Thoracic aorta (tissue), 2 donors: ENCODE results near the gene TEX19. TPM values are rescaled to one million over a fixed set of nuclear protein-coding genes. Genes with fewer than 3 reads are reported as not detected.

ENCODE experiments used
- ATAC-seq: fragments of 150-250 bp; one replicate; pipeline ENCODE4 v1.8.0; 2017; ENCODE audit warnings: low read depth; ENCODE audit not compliant: insufficient number of reproducible peaks, low FRiP score
- DNase-seq: peaks from one replicate; pipeline ENCODE4 v3.0.0-alpha.2; 2020; ENCODE audit warnings: low spot score
- H3K27ac ChIP-seq, 2 donors: fragments of 200-600 bp; sonication (generic); 1 replicate in 1 of 2; 2 replicates in 1 of 2; pipeline ENCODE4 v1.5.1; 2016; ENCODE audit warnings: mild to moderate bottlenecking in 2 of 2, moderate library complexity in 2 of 2
- H3K27me3 ChIP-seq: fragments of 200-600 bp; sonication (generic); replicated peaks from 2 replicates; pipeline ENCODE4 v1.6.0; 2016; ENCODE audit warnings: mild to moderate bottlenecking; ENCODE audit not compliant: insufficient read depth
- H3K36me3 ChIP-seq: fragments of 200-600 bp; sonication (generic); one replicate; pipeline ENCODE4 v1.5.1; 2016
- H3K4me1 ChIP-seq, 2 donors: fragments of 200-600 bp; sonication (generic); 1 replicate in 1 of 2; 2 replicates in 1 of 2; pipeline versions ENCODE4 v1.5.1 to v1.6.0; 2016; ENCODE audit warnings: low read depth in 2 of 2, mild to moderate bottlenecking in 1 of 2; ENCODE audit not compliant: control insufficient read depth in 1 of 2
- H3K4me3 ChIP-seq: fragments of 200-600 bp; sonication (generic); 2 replicates; pipeline ENCODE4 v1.5.1; 2016; ENCODE audit warnings: mild to moderate bottlenecking
- H3K9me3 ChIP-seq: fragments of 200-600 bp; sonication (generic); 2 replicates; pipeline ENCODE4 v1.5.1; 2016
- CTCF ChIP-seq: fragments of 200-600 bp; sonication (generic); IDR thresholded peaks from one replicate; pipeline ENCODE4 v1.5.1; 2019; ENCODE audit warnings: antibody characterized with exemption
- total RNA-seq, 2 donors: library from RNA; depleted of rRNA; stranded (reverse); fragments of >200 nt; gene quantifications; one replicate each; pipeline versions ENCODE4 v1.1.0 to v1.2.3, GENCODE V29; 2016

TEX19 gene
- total RNA-seq, 2 donors from 2014 or later, result not detected

DNA sequence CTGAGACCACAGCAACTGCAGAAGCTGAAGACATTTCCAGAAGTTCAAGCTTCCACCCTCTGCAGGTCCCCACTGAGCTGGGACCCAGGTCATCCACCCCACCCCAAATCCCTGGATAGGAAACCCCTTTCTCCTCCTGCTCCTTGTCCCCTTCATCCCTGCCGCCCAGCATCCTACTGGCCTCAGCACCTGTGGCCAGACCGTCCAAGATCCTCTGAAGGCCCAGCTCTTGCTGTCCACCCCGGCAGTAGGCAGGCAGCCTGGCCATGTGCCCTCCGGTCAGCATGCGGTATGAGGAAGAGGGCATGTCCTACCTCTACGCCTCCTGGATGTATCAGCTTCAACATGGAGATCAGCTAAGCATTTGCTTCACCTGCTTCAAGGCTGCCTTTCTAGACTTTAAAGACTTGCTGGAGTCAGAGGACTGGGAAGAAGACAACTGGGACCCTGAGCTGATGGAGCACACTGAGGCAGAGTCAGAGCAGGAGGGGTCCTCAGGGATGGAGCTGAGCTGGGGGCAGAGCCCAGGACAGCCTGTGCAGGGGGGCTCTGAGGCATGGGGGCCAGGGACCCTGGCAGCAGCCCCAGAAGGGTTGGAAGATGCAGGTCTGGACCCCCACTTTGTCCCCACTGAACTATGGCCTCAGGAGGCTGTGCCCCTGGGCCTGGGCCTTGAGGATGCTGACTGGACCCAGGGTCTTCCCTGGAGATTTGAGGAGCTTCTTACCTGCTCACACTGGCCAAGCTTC lies 3.0 kb downstream of the TEX19 start:
- no peak overlapping the region for H3K4me3 ChIP-seq
- no peaks in the 10 kb centered on the region for H3K9me3 ChIP-seq
- TF ChIP-seq CTCF, result no peak
- H3K36me3 ChIP-seq, result no peaks in the 10 kb centered on the region
- DNase-seq (no peak), ATAC-seq (no peak)
- H3K27me3 ChIP-seq, result no peaks in the 10 kb centered on the region
- no peaks in the 10 kb centered on the region for H3K4me1 ChIP-seq
- H3K27ac ChIP-seq, result no peak overlapping the region

DNA sequence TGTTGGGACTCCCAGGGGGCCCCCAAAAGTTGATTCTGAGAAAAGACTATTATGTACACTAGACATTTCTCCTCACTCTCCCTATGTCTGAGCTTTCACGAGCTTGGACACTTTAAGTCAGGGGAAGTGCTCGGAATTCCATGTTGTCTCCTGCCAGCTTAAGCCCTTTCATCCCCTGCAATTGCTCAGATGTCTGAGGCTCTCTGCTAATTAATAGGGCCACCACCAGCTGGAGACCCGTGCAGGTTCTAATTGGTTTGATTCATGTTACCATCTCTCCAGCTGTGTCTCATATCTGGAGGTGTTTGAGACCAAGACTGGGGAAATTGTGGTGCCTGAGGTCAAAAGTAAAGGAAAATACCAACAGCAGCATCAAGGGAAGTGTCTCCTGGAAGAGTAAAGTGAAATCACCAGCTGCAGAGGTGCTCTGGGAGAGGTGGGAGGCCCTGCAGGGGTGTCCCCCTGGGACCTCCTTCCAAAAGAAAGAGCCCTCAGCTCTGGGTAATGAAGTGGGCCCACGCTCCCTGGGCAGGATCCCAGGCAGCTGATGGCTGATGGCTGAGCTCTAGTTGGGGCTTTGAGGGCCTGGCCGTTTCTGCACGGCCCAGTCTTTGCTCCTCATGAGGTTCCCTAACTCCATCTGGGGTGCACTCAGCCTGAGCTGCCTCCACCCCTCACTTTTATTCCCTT lies 6.7 kb downstream of the TEX19 start:
- no peaks in the 10 kb centered on the region for H3K36me3 ChIP-seq
- DNase-seq, result no peak
- no peak overlapping the region for H3K4me3 ChIP-seq
- H3K4me1 ChIP-seq, result peaks cover 5% of the 10 kb centered on the region in 2 donors
- peaks cover 2% of the 10 kb centered on the region for H3K27me3 ChIP-seq
- ATAC-seq, result no peak
- TF ChIP-seq CTCF, result no peak
- no peak overlapping the region for H3K27ac ChIP-seq
- H3K9me3 ChIP-seq, result no peaks in the 10 kb centered on the region

DNA sequence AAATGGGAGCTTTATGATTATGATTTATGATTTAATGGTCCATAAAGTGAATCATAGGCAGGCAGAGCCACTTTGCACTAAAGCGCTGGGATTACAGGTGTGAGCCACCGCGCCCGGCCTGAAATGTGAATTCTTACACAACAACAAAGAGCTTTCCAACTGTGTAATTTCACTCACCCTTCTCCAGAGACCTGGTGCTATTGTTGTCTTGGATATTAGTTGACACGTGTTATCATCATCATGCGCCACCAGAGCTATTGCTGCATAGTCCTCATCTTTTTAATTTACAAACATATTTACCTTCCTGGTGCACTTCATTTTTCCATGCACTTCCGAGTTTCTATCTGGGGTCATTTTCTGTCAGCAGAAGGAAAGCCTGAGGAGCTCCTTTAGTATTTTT lies 7.7 kb downstream of the TEX19 start:
- Histone ChIP-seq H3K27ac (no peak overlapping the region), H3K4me1 (peaks cover 5 to 15% of the 10 kb centered on the region in 2 donors), H3K36me3 (no peaks in the 10 kb centered on the region), H3K4me3 (no peak overlapping the region), H3K27me3 (peaks cover 5% of the 10 kb centered on the region), H3K9me3 (no peaks in the 10 kb centered on the region)
- DNase-seq, result no peak
- TF ChIP-seq CTCF, result no peak
- no peak for ATAC-seq

GRCh38 chr17:82367724-82368524 lies 8.9 kb downstream of the TEX19 start:
- no peak for DNase-seq
- Histone ChIP-seq H3K36me3 (no peaks in the 10 kb centered on the region), H3K9me3 (no peaks in the 10 kb centered on the region), H3K27me3 (peaks cover 13% of the 10 kb centered on the region), H3K4me3 (no peak overlapping the region), H3K4me1 (peaks cover 5 to 20% of the 10 kb centered on the region in 2 donors), H3K27ac (no peak overlapping the region)
- TF ChIP-seq CTCF, result no peak
- no peak for ATAC-seq

- no peak for ATAC-seq
- no peak overlapping the region for H3K27ac ChIP-seq
- no peaks in the 10 kb centered on the region for H3K36me3 ChIP-seq
- no peak for DNase-seq
- H3K4me1 ChIP-seq, result peaks cover 5 to 20% of the 10 kb centered on the region in 2 donors
- H3K9me3 ChIP-seq, result no peaks in the 10 kb centered on the region
- H3K27me3 ChIP-seq, result peaks cover 20% of the 10 kb centered on the region
- H3K4me3 ChIP-seq, result no peak overlapping the region
- TF ChIP-seq CTCF, result no peak
These were observed 10.2 kb downstream of the TEX19 start for GRCh38 chr17:82369211-82369610.
